Esophagus muscularis mucosa (tissue), 3 donors: ENCODE results near the gene WASF2.
"Not testable (repeated sequence)": the region's sequence is repeated elsewhere in the genome, so short reads cannot be mapped to it uniquely, and the experiment has no call there.

Source experiments
- CTCF ChIP-seq, 3 experiments: fragments of 200-600 bp in 2 of 3; fragments of 450-650 bp in 1 of 3; sonication (generic) in 2 of 3; IDR thresholded peaks; one replicate each; pipeline ENCODE4 v1.5.1; 2017 to 2019; ENCODE audit warnings: antibody characterized with exemption in 3 of 3, mild to moderate bottlenecking in 2 of 3, moderate library complexity in 1 of 3
- POLR2A ChIP-seq: fragments of 450-650 bp; IDR thresholded peaks from one replicate; pipeline ENCODE4 v1.6.1; 2017; ENCODE audit warnings: antibody characterized with exemption, moderate library complexity, mild to moderate bottlenecking, low read depth

DNA sequence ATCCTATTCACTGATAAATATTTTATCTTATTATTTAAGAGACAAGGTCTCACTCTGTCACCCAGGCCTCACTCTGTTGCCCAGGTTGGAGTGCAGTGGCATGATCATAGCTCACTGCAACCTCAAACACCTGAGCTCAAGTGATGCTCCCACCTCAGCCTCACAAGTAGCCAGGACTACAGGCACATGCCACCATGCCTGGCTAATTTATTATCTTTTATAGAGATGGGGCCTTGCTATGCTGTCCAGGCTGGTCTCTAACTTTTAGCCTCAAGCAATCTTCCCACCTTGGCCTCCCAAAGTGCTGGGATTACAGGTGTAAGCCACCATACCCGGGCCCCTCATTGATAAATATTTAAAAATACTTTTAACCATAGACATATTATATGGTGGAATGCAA, 57.2 kb downstream of the WASF2 start:
- not testable (repeated sequence) for TF ChIP-seq POLR2A; CTCF (IDR thresholded peaks at IDR 0.05)
